ENCODE data around the gene UPF1. TPM values are rescaled to one million over a fixed set of nuclear protein-coding genes. Genes with fewer than 3 reads are reported as not detected.

The UPF1 gene
- polyA plus RNA-seq, 1 donor: 52.3 TPM

DNA sequence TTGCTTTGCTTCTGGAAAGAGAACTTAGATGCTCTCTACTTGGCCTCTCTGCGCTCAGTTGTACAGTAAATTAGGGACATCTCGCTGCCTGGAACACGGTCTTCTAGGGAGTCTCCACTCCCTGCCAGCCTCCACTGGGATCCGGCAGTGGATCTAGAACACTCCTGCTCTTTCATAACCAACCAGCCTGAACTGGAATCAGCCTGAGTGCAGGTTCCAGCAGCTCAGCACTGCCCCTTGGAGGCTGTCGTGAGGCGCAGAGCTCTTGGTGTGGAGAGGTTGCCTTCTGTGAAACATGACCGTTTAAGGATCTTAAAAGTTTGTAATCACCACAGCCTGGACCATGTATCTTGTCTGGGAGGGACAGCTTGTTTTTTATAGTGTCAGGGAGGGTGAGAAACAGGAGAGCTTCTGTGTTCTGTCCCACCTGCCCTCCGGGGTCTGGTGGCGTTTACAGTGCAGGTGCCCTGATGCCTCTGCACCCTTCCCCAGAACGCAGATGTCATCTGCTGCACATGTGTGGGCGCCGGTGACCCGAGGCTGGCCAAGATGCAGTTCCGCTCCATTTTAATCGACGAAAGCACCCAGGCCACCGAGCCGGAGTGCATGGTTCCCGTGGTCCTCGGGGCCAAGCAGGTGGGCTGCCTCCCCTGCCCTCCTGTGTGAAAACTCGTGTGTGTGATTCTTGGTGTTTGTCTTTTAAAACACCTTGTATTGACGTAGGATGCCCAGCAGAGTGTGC lies 24.8 kb downstream of the UPF1 start:
- Histone ChIP-seq H3K27me3 (ENCODE audit: control insufficient read depth, insufficient read depth, low read length) (no peaks in the 10 kb centered on the region), H3K9me3 (ENCODE audit: control insufficient read depth, low read depth, low read length) (no peaks in the 10 kb centered on the region), H3K4me3 (ENCODE audit: low read length) (no peak overlapping the region), H3K4me1 (ENCODE audit: control insufficient read depth, insufficient read depth, low read length) (no peaks in the 10 kb centered on the region), H3K27ac (ENCODE audit: low read length) (no peak overlapping the region), H3K36me3 (ENCODE audit: control insufficient read depth, insufficient read depth, low read length) (peaks cover 98% of the 10 kb centered on the region)
- no CpG with 5 or more reads among the region's 22 CpGs for WGBS (ENCODE audit: insufficient coverage, low lambda C conversion rate)
- no peak for DNase-seq

GRCh38 chr19:18857223-18857622 lies 25.5 kb downstream of the UPF1 start:
- WGBS (ENCODE audit: insufficient coverage, low lambda C conversion rate): no CpG with 5 or more reads among the region's 13 CpGs

GRCh38 chr19:18858906-18859646 lies 27.3 kb downstream of the UPF1 start:
- H3K36me3 ChIP-seq (ENCODE audit: control insufficient read depth, insufficient read depth, low read length): peaks cover 99% of the 10 kb centered on the region
- DNase-seq: no peak
- no CpG with 5 or more reads among the region's 21 CpGs for WGBS (ENCODE audit: insufficient coverage, low lambda C conversion rate)
- H3K9me3 ChIP-seq (ENCODE audit: control insufficient read depth, low read depth, low read length): no peaks in the 10 kb centered on the region
- H3K4me3 ChIP-seq (ENCODE audit: low read length): no peak overlapping the region
- no peaks in the 10 kb centered on the region for H3K27me3 ChIP-seq (ENCODE audit: control insufficient read depth, insufficient read depth, low read length)
- no peaks in the 10 kb centered on the region for H3K4me1 ChIP-seq (ENCODE audit: control insufficient read depth, insufficient read depth, low read length)
- no peak overlapping the region for H3K27ac ChIP-seq (ENCODE audit: low read length)

More at GRCh38 chr19:18857223-18857622, 25.5 kb downstream of the UPF1 start:
- Histone ChIP-seq H3K27ac (ENCODE audit: low read length) (no peak overlapping the region), H3K27me3 (ENCODE audit: control insufficient read depth, insufficient read depth, low read length) (no peaks in the 10 kb centered on the region), H3K4me3 (ENCODE audit: low read length) (no peak overlapping the region), H3K4me1 (ENCODE audit: control insufficient read depth, insufficient read depth, low read length) (no peaks in the 10 kb centered on the region), H3K36me3 (ENCODE audit: control insufficient read depth, insufficient read depth, low read length) (peaks cover 98% of the 10 kb centered on the region), H3K9me3 (ENCODE audit: control insufficient read depth, low read depth, low read length) (no peaks in the 10 kb centered on the region)
- DNase-seq: no peak

- no peak for DNase-seq
- WGBS (ENCODE audit: insufficient coverage, low lambda C conversion rate): no CpG with 5 or more reads among the region's 12 CpGs
- Histone ChIP-seq H3K27me3 (ENCODE audit: control insufficient read depth, insufficient read depth, low read length) (no peaks in the 10 kb centered on the region), H3K27ac (ENCODE audit: low read length) (no peak overlapping the region), H3K36me3 (ENCODE audit: control insufficient read depth, insufficient read depth, low read length) (peaks cover 99% of the 10 kb centered on the region), H3K4me1 (ENCODE audit: control insufficient read depth, insufficient read depth, low read length) (no peaks in the 10 kb centered on the region), H3K9me3 (ENCODE audit: control insufficient read depth, low read depth, low read length) (no peaks in the 10 kb centered on the region), H3K4me3 (ENCODE audit: low read length) (no peak overlapping the region)
Observed at GRCh38 chr19:18859676-18860301, 28.0 kb downstream of the UPF1 start.

- no peaks in the 10 kb centered on the region for H3K27me3 ChIP-seq (ENCODE audit: control insufficient read depth, insufficient read depth, low read length)
- H3K9me3 ChIP-seq (ENCODE audit: control insufficient read depth, low read depth, low read length): no peaks in the 10 kb centered on the region
- H3K27ac ChIP-seq (ENCODE audit: low read length): no peak overlapping the region
- no peak overlapping the region for H3K4me3 ChIP-seq (ENCODE audit: low read length)
- H3K4me1 ChIP-seq (ENCODE audit: control insufficient read depth, insufficient read depth, low read length): no peaks in the 10 kb centered on the region
- no peak for DNase-seq
- H3K36me3 ChIP-seq (ENCODE audit: control insufficient read depth, insufficient read depth, low read length): peaks cover 99% of the 10 kb centered on the region
- WGBS (ENCODE audit: insufficient coverage, low lambda C conversion rate): no CpG with 5 or more reads among the region's 11 CpGs
Observed at GRCh38 chr19:18860302-18860700, 28.5 kb downstream of the UPF1 start.

DNA sequence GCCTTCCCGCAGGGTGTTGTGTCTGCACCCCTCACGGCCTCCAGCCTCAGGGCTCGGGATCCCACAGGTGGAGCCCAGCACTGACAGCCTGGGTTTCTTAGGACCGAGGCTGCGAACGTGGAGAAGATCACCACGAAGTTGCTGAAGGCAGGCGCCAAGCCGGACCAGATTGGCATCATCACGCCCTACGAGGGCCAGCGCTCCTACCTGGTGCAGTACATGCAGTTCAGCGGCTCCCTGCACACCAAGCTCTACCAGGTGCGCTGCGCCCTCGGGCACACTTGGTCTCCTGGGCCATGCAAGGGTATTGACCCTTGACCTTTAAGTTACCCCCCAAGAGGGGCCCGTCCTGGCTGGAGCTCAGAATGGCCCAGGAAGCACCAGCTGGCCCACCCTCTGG lies 29.0 kb downstream of the UPF1 start:
- no peaks in the 10 kb centered on the region for H3K4me1 ChIP-seq (ENCODE audit: control insufficient read depth, insufficient read depth, low read length)
- peaks cover 99% of the 10 kb centered on the region for H3K36me3 ChIP-seq (ENCODE audit: control insufficient read depth, insufficient read depth, low read length)
- no peaks in the 10 kb centered on the region for H3K27me3 ChIP-seq (ENCODE audit: control insufficient read depth, insufficient read depth, low read length)
- H3K27ac ChIP-seq (ENCODE audit: low read length): no peak overlapping the region
- H3K4me3 ChIP-seq (ENCODE audit: low read length): no peak overlapping the region
- no peak for DNase-seq
- no CpG with 5 or more reads among the region's 17 CpGs for WGBS (ENCODE audit: insufficient coverage, low lambda C conversion rate)
- no peaks in the 10 kb centered on the region for H3K9me3 ChIP-seq (ENCODE audit: control insufficient read depth, low read depth, low read length)

- WGBS (ENCODE audit: insufficient coverage, low lambda C conversion rate): no CpG with 5 or more reads among the region's 9 CpGs
- Histone ChIP-seq H3K36me3 (ENCODE audit: control insufficient read depth, insufficient read depth, low read length) (peaks cover 99% of the 10 kb centered on the region), H3K4me1 (ENCODE audit: control insufficient read depth, insufficient read depth, low read length) (no peaks in the 10 kb centered on the region), H3K4me3 (ENCODE audit: low read length) (no peak overlapping the region), H3K27me3 (ENCODE audit: control insufficient read depth, insufficient read depth, low read length) (no peaks in the 10 kb centered on the region), H3K27ac (ENCODE audit: low read length) (no peak overlapping the region), H3K9me3 (ENCODE audit: control insufficient read depth, low read depth, low read length) (no peaks in the 10 kb centered on the region)
- no peak for DNase-seq
Observed at GRCh38 chr19:18861235-18861634, 29.5 kb downstream of the UPF1 start.

DNA sequence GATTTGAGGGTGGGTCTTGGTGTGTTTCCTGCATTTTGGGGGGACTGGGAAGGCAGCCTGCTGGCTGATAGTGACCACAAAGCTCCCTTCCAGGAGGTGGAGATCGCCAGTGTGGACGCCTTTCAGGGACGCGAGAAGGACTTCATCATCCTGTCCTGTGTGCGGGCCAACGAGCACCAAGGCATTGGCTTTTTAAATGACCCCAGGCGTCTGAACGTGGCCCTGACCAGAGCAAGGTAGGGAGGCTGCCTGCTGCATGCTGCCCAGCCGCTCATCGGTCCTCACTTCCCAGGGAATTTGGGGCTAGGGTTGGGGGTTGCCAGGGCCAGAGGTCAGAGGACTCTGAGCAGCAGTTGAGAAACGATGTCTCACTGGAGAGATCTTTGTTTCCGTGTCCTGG lies 30.2 kb downstream of the UPF1 start:
- H3K4me3 ChIP-seq (ENCODE audit: low read length): no peak overlapping the region
- peaks cover 97% of the 10 kb centered on the region for H3K36me3 ChIP-seq (ENCODE audit: control insufficient read depth, insufficient read depth, low read length)
- H3K27ac ChIP-seq (ENCODE audit: low read length): no peak overlapping the region
- H3K9me3 ChIP-seq (ENCODE audit: control insufficient read depth, low read depth, low read length): peaks cover 3% of the 10 kb centered on the region
- no peaks in the 10 kb centered on the region for H3K27me3 ChIP-seq (ENCODE audit: control insufficient read depth, insufficient read depth, low read length)
- H3K4me1 ChIP-seq (ENCODE audit: control insufficient read depth, insufficient read depth, low read length): no peaks in the 10 kb centered on the region
- no CpG with 5 or more reads among the region's 12 CpGs for WGBS (ENCODE audit: insufficient coverage, low lambda C conversion rate)
- no peak for DNase-seq

DNA sequence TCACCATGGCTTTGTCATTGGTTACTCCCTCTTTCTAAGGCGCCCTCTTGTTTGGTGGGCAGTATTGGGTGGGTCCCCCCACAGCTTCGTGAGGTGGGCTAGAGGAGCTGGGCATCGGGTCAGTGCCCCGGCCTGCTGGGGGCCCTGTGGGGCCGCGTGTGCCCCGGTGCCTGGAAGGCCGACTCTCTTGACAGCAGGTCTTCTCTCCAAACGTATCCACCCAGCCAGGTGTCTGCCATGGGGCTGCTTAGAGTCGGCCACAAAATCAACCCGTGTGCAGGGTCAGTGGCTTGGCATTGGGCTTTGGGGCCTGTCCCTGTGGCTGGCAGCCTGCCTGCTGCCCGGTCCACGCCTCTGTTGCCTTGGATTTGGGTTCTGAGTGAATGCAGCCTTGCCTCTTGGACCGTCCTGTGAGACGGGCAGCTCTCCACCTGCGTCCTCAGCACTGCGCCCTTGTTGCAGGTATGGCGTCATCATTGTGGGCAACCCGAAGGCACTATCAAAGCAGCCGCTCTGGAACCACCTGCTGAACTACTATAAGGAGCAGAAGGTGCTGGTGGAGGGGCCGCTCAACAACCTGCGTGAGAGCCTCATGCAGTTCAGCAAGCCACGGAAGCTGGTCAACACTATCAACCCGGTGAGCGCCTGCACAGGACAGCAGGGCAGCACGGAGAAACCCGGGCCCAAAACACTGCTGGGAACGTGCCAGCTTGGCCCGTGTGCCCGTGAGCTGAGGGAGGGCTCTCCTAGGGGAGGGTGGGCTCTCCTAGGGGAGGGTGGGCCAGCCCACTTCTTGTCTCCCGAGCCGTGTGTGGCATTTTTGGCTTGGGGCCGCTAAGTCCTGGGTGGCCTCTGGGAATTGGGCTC lies 31.4 kb downstream of the UPF1 start:
- H3K4me3 ChIP-seq (ENCODE audit: low read length): no peak overlapping the region
- H3K4me1 ChIP-seq (ENCODE audit: control insufficient read depth, insufficient read depth, low read length): no peaks in the 10 kb centered on the region
- H3K27me3 ChIP-seq (ENCODE audit: control insufficient read depth, insufficient read depth, low read length): peaks cover 3% of the 10 kb centered on the region
- no peak for DNase-seq
- no CpG with 5 or more reads among the region's 33 CpGs for WGBS (ENCODE audit: insufficient coverage, low lambda C conversion rate)
- peaks cover 97% of the 10 kb centered on the region for H3K36me3 ChIP-seq (ENCODE audit: control insufficient read depth, insufficient read depth, low read length)
- H3K27ac ChIP-seq (ENCODE audit: low read length): no peak overlapping the region
- peaks cover 4% of the 10 kb centered on the region for H3K9me3 ChIP-seq (ENCODE audit: control insufficient read depth, low read depth, low read length)

DNA sequence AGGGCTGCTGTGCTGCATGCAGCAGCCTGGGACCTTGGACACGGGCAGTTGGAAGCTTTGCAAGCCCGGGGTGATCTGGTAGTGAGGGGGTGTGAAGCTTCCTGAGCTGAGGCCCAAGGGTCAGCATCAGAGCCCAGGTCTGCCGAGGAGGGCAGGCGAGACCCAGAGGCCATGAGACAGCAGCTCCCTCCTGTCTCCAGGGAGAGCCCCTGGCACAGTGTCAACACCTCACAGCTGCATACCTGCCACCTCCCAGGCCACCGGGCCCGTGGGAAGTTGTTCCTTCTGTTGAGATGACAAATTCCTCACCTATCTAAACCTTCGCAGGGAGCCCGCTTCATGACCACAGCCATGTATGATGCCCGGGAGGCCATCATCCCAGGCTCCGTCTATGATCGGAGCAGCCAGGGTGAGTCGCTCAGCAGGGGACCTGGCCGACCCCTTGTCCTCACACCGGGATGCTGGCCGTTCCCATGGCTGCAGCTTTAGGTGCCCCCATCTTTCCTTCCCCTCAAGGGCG lies 32.1 kb downstream of the UPF1 start:
- peaks cover 93% of the 10 kb centered on the region for H3K36me3 ChIP-seq (ENCODE audit: control insufficient read depth, insufficient read depth, low read length)

More for the DNA sequence above, 32.1 kb downstream of the UPF1 start:
- peaks cover 6% of the 10 kb centered on the region for H3K27me3 ChIP-seq (ENCODE audit: control insufficient read depth, insufficient read depth, low read length)
- H3K9me3 ChIP-seq (ENCODE audit: control insufficient read depth, low read depth, low read length): peaks cover 6% of the 10 kb centered on the region
- DNase-seq: no peak
- H3K4me3 ChIP-seq (ENCODE audit: low read length): no peak overlapping the region
- no peaks in the 10 kb centered on the region for H3K4me1 ChIP-seq (ENCODE audit: control insufficient read depth, insufficient read depth, low read length)
- no CpG with 5 or more reads among the region's 16 CpGs for WGBS (ENCODE audit: insufficient coverage, low lambda C conversion rate)
- no peak overlapping the region for H3K27ac ChIP-seq (ENCODE audit: low read length)

All from large intestine (tissue), 3 donors.